CD4-positive, CD25-positive, alpha-beta regulatory T cell (primary cell): Measurements from ENCODE around the gene GINS1. TPM values are rescaled to one million over a fixed set of nuclear protein-coding genes. Genes with fewer than 3 reads are reported as not detected.

Experiments used
- ATAC-seq, 2 donors: fragments of 150-1000 bp; cut with Tn5 transposase; one replicate each; pipeline ENCODE4 v1.10.0; 2021; ENCODE audit warnings: low read depth in 2 of 2, moderate number of reproducible peaks in 2 of 2, moderate library complexity in 1 of 2
- DNase-seq, 3 donors: peaks; one replicate each; pipeline versions ENCODE4 v3.0.0 to v3.0.0-alpha.2; 2012 to 2022; ENCODE audit warnings: mixed read lengths in 1 of 3
- H3K27ac ChIP-seq: one replicate; pipeline ENCODE4 v1.7.0; 2013; ENCODE audit warnings: mild to moderate bottlenecking, low read length; ENCODE audit not compliant: insufficient read depth, poor library complexity, severe bottlenecking
- H3K27me3 ChIP-seq: one replicate; pipeline ENCODE4 v1.7.0; 2013; ENCODE audit warnings: low read length; ENCODE audit not compliant: control insufficient read depth, insufficient read depth
- H3K36me3 ChIP-seq: one replicate; pipeline ENCODE4 v1.7.0; 2013; ENCODE audit warnings: mild to moderate bottlenecking, low read length, moderate library complexity; ENCODE audit not compliant: control insufficient read depth, insufficient read depth
- H3K4me1 ChIP-seq: 2 replicates; pipeline ENCODE4 v1.7.0; 2013; ENCODE audit warnings: mild to moderate bottlenecking, low read length; ENCODE audit not compliant: insufficient read depth, control insufficient read depth, poor library complexity, severe bottlenecking
- H3K4me3 ChIP-seq: one replicate; pipeline ENCODE4 v1.7.0; 2013; ENCODE audit warnings: low read depth, mild to moderate bottlenecking, low read length, moderate library complexity
- H3K9me3 ChIP-seq, 2 experiments: 1 replicate in 1 of 2; 2 replicates in 1 of 2; pipeline ENCODE4 v1.7.0; 2013; ENCODE audit warnings: low read length in 2 of 2, mild to moderate bottlenecking in 1 of 2, moderate library complexity in 1 of 2; ENCODE audit not compliant: control insufficient read depth in 2 of 2
- H3K27ac Mint-ChIP-seq, 3 donors: one replicate each; pipeline ENCODE4 v1.8.0; 2020 to 2022; ENCODE audit warnings: mild to moderate bottlenecking in 3 of 3, mixed read lengths in 3 of 3, moderate library complexity in 2 of 3
- H3K27me3 Mint-ChIP-seq: one replicate; pipeline ENCODE4 v1.8.0; 2022; ENCODE audit warnings: mild to moderate bottlenecking, mixed read lengths
- H3K36me3 Mint-ChIP-seq: one replicate; pipeline ENCODE4 v1.8.0; 2020; ENCODE audit warnings: mixed read lengths
- H3K4me1 Mint-ChIP-seq, 4 donors: one replicate each; pipeline ENCODE4 v1.8.0; 2020 to 2022; ENCODE audit warnings: mixed read lengths in 4 of 4, mild to moderate bottlenecking in 1 of 4
- H3K4me3 Mint-ChIP-seq, 4 donors: one replicate each; pipeline ENCODE4 v1.8.0; 2020 to 2022; ENCODE audit warnings: mild to moderate bottlenecking in 4 of 4, mixed read lengths in 4 of 4, moderate library complexity in 3 of 4
- H3K9me3 Mint-ChIP-seq, 7 donors: one replicate each; pipeline ENCODE4 v1.8.0; 2020 to 2022; ENCODE audit warnings: mixed read lengths in 7 of 7, mild to moderate bottlenecking in 3 of 7, moderate library complexity in 2 of 7
- polyA plus RNA-seq, 4 donors: library from polyadenylated mRNA; unstranded; fragments of 300-500 nt; fragmentation: Illumina TruSeq; gene quantifications; one replicate each; pipeline ENCODE4 v1.2.3, GENCODE V29; 2021
- total RNA-seq: library from RNA; stranded (reverse); gene quantifications from one replicate; pipeline ENCODE4 v1.2.3, GENCODE V29; 2022

Gene GINS1
- total and polyA plus RNA-seq, 5 donors from 2014 or later, result 0.54 to 1.8 (median 1.0) TPM

GRCh38 chr20:25459916-25460535 lies 52.6 kb downstream of the GINS1 start:
- Histone ChIP-seq H3K4me3 (no peak overlapping the region), H3K36me3 (no peaks in the 10 kb centered on the region), H3K27ac (no peak overlapping the region), H3K4me1 (no peaks in the 10 kb centered on the region), H3K27me3 (no peaks in the 10 kb centered on the region), H3K9me3 (no peaks in the 10 kb centered on the region)
- no peaks in the 10 kb centered on the region for H3K27me3 Mint-ChIP-seq
- no peaks in the 10 kb centered on the region for H3K9me3 Mint-ChIP-seq
- no peak for DNase-seq
- H3K36me3 Mint-ChIP-seq, result no peaks in the 10 kb centered on the region
- no peak overlapping the region for H3K27ac Mint-ChIP-seq
- ATAC-seq, result no peak
- no peak overlapping the region for H3K4me3 Mint-ChIP-seq
- H3K4me1 Mint-ChIP-seq, result no peaks in the 10 kb centered on the region

GRCh38 chr20:25460566-25461280 lies 53.2 kb downstream of the GINS1 start:
- Mint-ChIP-seq H3K4me3 (no peak overlapping the region), H3K4me1 (no peaks in the 10 kb centered on the region), H3K27me3 (peaks cover 4% of the 10 kb centered on the region), H3K27ac (no peak overlapping the region), H3K36me3 (no peaks in the 10 kb centered on the region), H3K9me3 (no peaks in the 10 kb centered on the region)
- ATAC-seq (no peak), DNase-seq (no peak)
- H3K9me3 ChIP-seq, result no peaks in the 10 kb centered on the region
- no peaks in the 10 kb centered on the region for H3K36me3 ChIP-seq
- no peak overlapping the region for H3K4me3 ChIP-seq
- H3K4me1 ChIP-seq, result no peaks in the 10 kb centered on the region
- H3K27ac ChIP-seq, result no peak overlapping the region
- no peaks in the 10 kb centered on the region for H3K27me3 ChIP-seq

GRCh38 chr20:25461281-25461650 lies 53.8 kb downstream of the GINS1 start:
- Histone ChIP-seq H3K36me3 (no peaks in the 10 kb centered on the region), H3K9me3 (no peaks in the 10 kb centered on the region), H3K27ac (no peak overlapping the region), H3K4me3 (no peak overlapping the region), H3K27me3 (no peaks in the 10 kb centered on the region), H3K4me1 (no peaks in the 10 kb centered on the region)
- ATAC-seq (no peak), DNase-seq (no peak)
- no peaks in the 10 kb centered on the region for H3K4me1 Mint-ChIP-seq
- peaks cover 4% of the 10 kb centered on the region for H3K27me3 Mint-ChIP-seq
- H3K4me3 Mint-ChIP-seq, result no peak overlapping the region
- H3K36me3 Mint-ChIP-seq, result no peaks in the 10 kb centered on the region
- H3K27ac Mint-ChIP-seq, result no peak overlapping the region
- no peaks in the 10 kb centered on the region for H3K9me3 Mint-ChIP-seq

GRCh38 chr20:25461786-25462545 lies 54.5 kb downstream of the GINS1 start:
- Histone ChIP-seq H3K36me3 (no peaks in the 10 kb centered on the region), H3K27ac (no peak overlapping the region), H3K4me1 (no peaks in the 10 kb centered on the region), H3K9me3 (no peaks in the 10 kb centered on the region), H3K27me3 (no peaks in the 10 kb centered on the region), H3K4me3 (no peak overlapping the region)
- Mint-ChIP-seq H3K27me3 (peaks cover 4% of the 10 kb centered on the region), H3K27ac (no peak overlapping the region), H3K4me3 (no peak overlapping the region), H3K9me3 (no peaks in the 10 kb centered on the region), H3K36me3 (no peaks in the 10 kb centered on the region), H3K4me1 (no peaks in the 10 kb centered on the region)
- no peak for DNase-seq
- ATAC-seq, result no peak

DNA sequence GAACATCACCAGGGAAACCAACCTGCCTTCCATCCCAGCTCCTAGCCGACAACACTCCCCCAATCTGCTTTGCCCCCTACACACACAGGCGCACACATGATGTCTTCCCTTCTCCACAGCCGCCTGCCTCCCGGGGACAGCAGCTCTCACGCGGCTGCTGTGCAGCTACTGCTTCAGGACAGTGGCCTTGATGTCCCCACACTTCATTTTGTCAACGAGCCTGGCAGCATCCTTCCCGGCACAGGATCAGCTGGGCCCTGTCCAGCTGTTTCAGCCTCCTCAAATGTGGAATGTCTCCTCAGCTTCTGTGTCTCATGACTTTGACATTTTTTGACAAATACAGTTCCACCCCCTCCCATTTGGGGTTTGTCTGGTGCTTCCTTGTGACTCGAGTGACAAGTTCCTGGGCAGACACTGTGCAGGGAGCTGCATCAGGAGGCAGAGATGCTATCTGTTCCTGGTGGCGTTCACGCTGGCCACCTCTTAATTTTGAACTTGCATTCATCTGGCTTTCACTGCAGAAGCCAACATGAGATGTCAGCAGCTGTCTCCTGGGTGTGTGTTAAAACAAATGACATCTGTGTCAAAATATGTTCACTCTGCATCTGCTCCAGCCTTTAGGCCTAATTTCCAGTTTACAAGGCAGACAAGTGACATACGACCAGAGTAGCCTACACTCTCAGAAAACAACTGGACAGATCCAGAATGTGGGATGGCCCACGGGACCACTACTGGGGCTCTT lies 57.2 kb downstream of the GINS1 start:
- no peaks in the 10 kb centered on the region for H3K9me3 Mint-ChIP-seq
- DNase-seq (no peak), ATAC-seq (no peak)
- H3K36me3 ChIP-seq, result no peaks in the 10 kb centered on the region
- H3K36me3 Mint-ChIP-seq, result no peaks in the 10 kb centered on the region
- H3K27ac ChIP-seq, result no peak overlapping the region
- no peaks in the 10 kb centered on the region for H3K4me1 Mint-ChIP-seq
- H3K27me3 Mint-ChIP-seq, result peaks cover 4% of the 10 kb centered on the region
- H3K4me3 Mint-ChIP-seq, result no peak overlapping the region
- H3K27me3 ChIP-seq, result no peaks in the 10 kb centered on the region
- H3K9me3 ChIP-seq, result no peaks in the 10 kb centered on the region
- no peak overlapping the region for H3K4me3 ChIP-seq
- no peaks in the 10 kb centered on the region for H3K4me1 ChIP-seq
- H3K27ac Mint-ChIP-seq, result peak overlapping the region in 1 of 3 donors; percentile 28

GRCh38 chr20:25465243-25466135 lies 58.0 kb downstream of the GINS1 start:
- H3K36me3 Mint-ChIP-seq, result no peaks in the 10 kb centered on the region
- DNase-seq, result no peak
- ATAC-seq, result no peak
- no peaks in the 10 kb centered on the region for H3K9me3 ChIP-seq
- no peak overlapping the region for H3K4me3 Mint-ChIP-seq
- peaks cover 4% of the 10 kb centered on the region for H3K27me3 Mint-ChIP-seq
- no peaks in the 10 kb centered on the region for H3K27me3 ChIP-seq
- H3K9me3 Mint-ChIP-seq, result no peaks in the 10 kb centered on the region
- no peaks in the 10 kb centered on the region for H3K4me1 ChIP-seq
- H3K4me1 Mint-ChIP-seq, result peaks cover 0 to 6% (median 1%) of the 10 kb centered on the region in 4 donors
- no peak overlapping the region for H3K27ac Mint-ChIP-seq
- no peak overlapping the region for H3K4me3 ChIP-seq
- no peak overlapping the region for H3K27ac ChIP-seq
- no peaks in the 10 kb centered on the region for H3K36me3 ChIP-seq

DNA sequence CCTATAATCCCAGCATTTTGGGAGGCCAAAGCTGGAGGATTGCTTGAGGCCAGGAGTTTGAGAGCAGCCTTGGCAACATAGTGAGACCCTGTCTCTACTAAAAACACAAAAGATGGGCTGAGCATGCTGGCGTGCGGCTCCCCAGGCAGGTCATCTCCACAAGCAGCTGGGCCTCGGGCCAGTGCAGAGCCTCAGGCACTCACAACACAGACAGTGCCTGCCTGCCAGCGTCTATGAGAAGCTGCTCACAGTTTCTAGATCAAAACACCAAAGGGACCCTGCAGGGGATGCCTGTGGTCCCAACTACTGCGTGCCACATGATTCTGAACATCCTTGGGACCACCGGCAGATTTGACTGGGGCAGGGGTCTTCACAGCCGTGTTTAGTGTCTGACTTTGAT lies 59.4 kb downstream of the GINS1 start:
- no peak for DNase-seq
- no peak overlapping the region for H3K27ac ChIP-seq
- H3K9me3 Mint-ChIP-seq, result no peaks in the 10 kb centered on the region

More for the DNA sequence above, 59.4 kb downstream of the GINS1 start:
- H3K27me3 ChIP-seq, result no peaks in the 10 kb centered on the region
- Mint-ChIP-seq H3K4me3 (no peak overlapping the region), H3K36me3 (no peaks in the 10 kb centered on the region), H3K27me3 (peaks cover 4% of the 10 kb centered on the region), H3K4me1 (peaks cover 0 to 6% (median 1%) of the 10 kb centered on the region in 4 donors), H3K27ac (no peak overlapping the region)
- no peaks in the 10 kb centered on the region for H3K36me3 ChIP-seq
- H3K4me3 ChIP-seq, result no peak overlapping the region
- H3K9me3 ChIP-seq, result no peaks in the 10 kb centered on the region
- no peaks in the 10 kb centered on the region for H3K4me1 ChIP-seq
- no peak for ATAC-seq
